ENCODE results near the gene TRAF4. TPM values are rescaled to one million over a fixed set of nuclear protein-coding genes. Genes with fewer than 3 reads are reported as not detected.
"Not testable (repeated sequence)": the region's sequence is repeated elsewhere in the genome, so short reads cannot be mapped to it uniquely, and the experiment has no call there.

Gene TRAF4
- total RNA-seq, 2 experiments from 2014 or later, result 55.3 to 57.2 TPM

GRCh38 chr17:28726226-28726626, 17.6 kb upstream of the TRAF4 start, which contains the start of gene TLCD1:
Gene TLCD1 (minus strand): TSS chr17:28726233. CDS start chr17:28726097, 136 bp downstream.
- Mint-ChIP-seq H3K9me3 (no peaks in the 10 kb centered on the region), H3K4me1 (peaks cover 65% of the 10 kb centered on the region), H3K27ac (peak within 1 kb of the TSS; percentile 98), H3K36me3 (ENCODE audit: low read depth) (peaks cover 47% of the 10 kb centered on the region), H3K27me3 (no peaks in the 10 kb centered on the region), H3K4me3 (peak within 1 kb of the TSS; percentile 95)
- CTCF ChIA-PET, result interaction anchor here (0.7 to 7.2 kb wide), 44 partner anchors 10 to 411 kb away, joined by 3 to 458 read pairs (median 6); partner anchors contain the start of genes BLTP2, DHRS13, FAM222B and FLOT2
- POLR2A ChIA-PET, result interaction anchor here (0.6 to 15.7 kb wide), 18 partner anchors 10 to 568 kb away, joined by 3 to 426 read pairs (median 14); partner anchors contain the start of genes BLTP2, DHRS13, FAM222B and FLOT2
- DNase-seq, result peak; percentile 82

DNA sequence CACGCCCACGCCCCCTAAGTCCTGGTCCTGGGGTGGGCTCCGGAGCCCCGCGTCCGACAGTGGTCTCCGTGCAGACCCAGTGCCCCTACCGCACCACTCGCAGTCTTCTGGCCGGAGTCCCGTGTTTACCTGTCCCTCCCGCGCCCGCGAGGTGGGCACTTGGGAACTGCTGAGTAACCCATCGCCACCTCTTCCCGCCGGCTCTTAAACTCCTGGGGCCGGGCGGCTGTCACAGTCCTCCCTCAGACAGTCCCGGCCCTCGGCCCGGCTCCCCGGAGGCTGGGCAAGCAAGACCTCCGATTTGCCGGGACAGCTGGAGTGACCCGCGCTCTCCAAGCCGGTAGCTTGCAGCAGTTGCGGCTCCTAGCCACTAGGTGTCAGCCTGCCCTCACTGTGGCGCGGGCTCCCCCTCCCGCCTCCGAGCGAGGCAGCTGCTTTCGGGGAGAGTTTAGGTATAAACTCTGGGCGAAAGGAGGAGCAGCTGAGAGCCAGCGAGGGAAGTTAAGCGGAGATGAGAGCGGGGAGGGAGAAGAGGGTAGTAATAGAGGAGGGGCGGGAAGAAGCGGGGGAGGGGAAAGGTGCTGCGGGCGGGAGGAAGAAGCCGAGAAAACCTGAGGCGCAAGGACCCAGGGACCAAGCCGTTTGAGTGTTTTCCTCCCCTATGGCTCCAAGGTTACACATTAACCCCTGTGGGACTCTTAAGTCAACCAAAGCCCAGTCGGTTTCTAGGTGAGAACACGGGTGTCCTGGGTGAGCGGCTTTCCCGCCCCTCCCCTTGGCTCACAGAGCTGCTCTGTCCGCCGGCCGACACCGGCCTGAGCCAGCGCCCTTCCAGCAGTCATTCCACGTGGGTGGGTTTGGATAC, 17.0 kb upstream of the TRAF4 start:
- Mint-ChIP-seq H3K9me3 (no peaks in the 10 kb centered on the region), H3K36me3 (ENCODE audit: low read depth) (peaks cover 40% of the 10 kb centered on the region), H3K27me3 (no peaks in the 10 kb centered on the region), H3K27ac (peak overlapping the region; percentile 98), H3K4me3 (peak overlapping the region; percentile 95), H3K4me1 (peaks cover 60% of the 10 kb centered on the region)
- DNase-seq, result peak; percentile 93
- ChIA-PET POLR2A (interaction anchor here (0.6 to 15.7 kb wide), 25 partner anchors 7 to 567 kb away, joined by 3 to 426 read pairs (median 8); partner anchors contain the start of genes ALDOC, BLTP2, DHRS13 and FAM222B), CTCF (interaction anchor here (0.7 to 7.2 kb wide), 51 partner anchors 7 to 411 kb away, joined by 3 to 458 read pairs (median 5); partner anchors contain the start of genes BLTP2, DHRS13, FAM222B and FLOT2)

DNA sequence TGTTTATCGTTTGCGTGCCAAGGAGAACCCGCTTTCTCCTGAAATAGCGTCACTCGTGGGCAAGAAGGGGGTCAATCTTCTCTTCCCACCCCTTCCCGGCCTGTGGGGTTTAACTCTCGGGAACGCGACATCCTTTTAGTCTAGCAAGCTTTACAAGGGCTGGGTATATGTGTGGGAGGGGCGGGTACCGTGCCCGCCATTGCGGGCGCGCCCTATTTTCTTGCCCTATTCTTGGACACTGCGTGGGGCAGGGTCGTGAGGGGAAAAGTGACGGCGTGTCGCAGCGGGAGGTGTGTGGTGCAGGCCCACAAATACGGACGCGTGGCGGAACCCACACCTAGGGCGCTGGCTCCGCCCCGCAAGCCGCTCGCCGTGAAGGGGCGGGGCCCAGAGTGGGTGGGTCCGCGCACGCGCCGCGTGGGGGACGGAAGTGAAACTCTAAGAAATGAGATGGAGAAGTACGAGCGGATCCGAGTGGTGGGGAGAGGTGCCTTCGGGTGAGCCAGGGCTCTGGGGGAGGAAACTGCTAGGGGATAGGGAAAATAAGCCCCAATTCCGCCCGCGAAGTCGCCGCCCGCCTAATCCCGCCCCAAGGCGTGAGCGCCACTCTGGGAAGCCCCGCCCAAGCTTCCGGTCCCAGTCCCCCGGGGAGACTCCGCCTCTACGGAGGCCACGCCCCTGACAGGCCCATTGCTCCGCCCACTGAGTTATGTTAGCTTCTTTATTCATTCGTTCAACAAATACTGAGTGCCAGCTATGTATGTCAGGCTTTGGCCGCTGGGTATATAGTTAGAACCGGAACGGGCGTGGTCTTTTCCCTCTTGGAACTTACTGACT, 15.2 kb upstream of the TRAF4 start, which contains the start of gene NEK8:
NEK8 (plus strand) TSS at position 425 of the 837 bp plus-strand sequence; CDS start at position 451, 26 bp downstream.
- Mint-ChIP-seq H3K9me3 (no peaks in the 10 kb centered on the region), H3K27ac (peak within 1 kb of the TSS; percentile 98), H3K36me3 (ENCODE audit: low read depth) (peaks cover 24% of the 10 kb centered on the region), H3K4me1 (peaks cover 44% of the 10 kb centered on the region), H3K27me3 (no peaks in the 10 kb centered on the region), H3K4me3 (peak within 1 kb of the TSS; percentile 95)
- CTCF ChIA-PET, result interaction anchor here (0.6 to 7.2 kb wide), 20 partner anchors 9 to 389 kb away, joined by 3 to 458 read pairs (median 18); partner anchors contain the start of genes BLTP2, DHRS13, FLOT2 and PHF12
- POLR2A ChIA-PET, result interaction anchor here (0.6 to 15.7 kb wide), 20 partner anchors 9 to 411 kb away, joined by 3 to 426 read pairs (median 10); partner anchors contain the start of genes ALDOC, BLTP2, DHRS13 and FAM222B
- DNase-seq, result peak; percentile 98

DNA sequence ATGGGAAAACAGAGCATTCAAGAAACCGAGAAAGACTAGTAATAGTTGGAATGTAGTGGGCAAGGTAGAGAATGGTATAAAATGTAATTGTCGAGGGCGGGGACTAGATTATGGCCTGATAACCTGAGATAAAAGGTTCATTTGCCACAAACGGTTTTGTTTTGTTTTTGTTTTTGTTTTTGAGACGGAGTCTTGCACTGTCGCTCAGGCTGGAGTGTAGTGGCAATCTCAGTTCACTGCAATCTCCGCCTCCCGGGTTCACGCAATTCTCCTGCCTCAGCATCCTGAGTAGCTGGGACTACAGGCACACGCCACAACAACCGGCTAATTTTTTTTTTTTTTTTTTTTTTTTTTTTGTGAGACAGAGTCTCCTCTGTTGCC, 13.9 kb upstream of the TRAF4 start:
- H3K27me3 Mint-ChIP-seq, result no peaks in the 10 kb centered on the region
- H3K27ac Mint-ChIP-seq, result peak overlapping the region; percentile 58
- POLR2A ChIA-PET, result interaction anchor here (1.0 to 15.7 kb wide), 4 partner anchors 10 to 214 kb away, joined by 3 to 426 read pairs (median 37); partner anchors contain the start of genes BLTP2, RPL23A and TRAF4
- no peak for DNase-seq
- no peaks in the 10 kb centered on the region for H3K9me3 Mint-ChIP-seq
- peaks cover 10% of the 10 kb centered on the region for H3K36me3 Mint-ChIP-seq (ENCODE audit: low read depth)
- H3K4me3 Mint-ChIP-seq, result no peak overlapping the region
- CTCF ChIA-PET, result interaction anchor here (0.7 to 7.2 kb wide), 3 partner anchors 17 to 189 kb away, joined by 3 to 458 read pairs (median 3); partner anchors contain the start of gene TRAF4
- peaks cover 30% of the 10 kb centered on the region for H3K4me1 Mint-ChIP-seq

- POLR2A ChIA-PET, result interaction anchor here (15.7 kb wide), 1 partner anchor 13 kb away, joined by 426 read pairs; the partner anchor contains the start of gene TRAF4
- Mint-ChIP-seq H3K4me1 (peaks cover 14% of the 10 kb centered on the region), H3K9me3 (no peaks in the 10 kb centered on the region), H3K27me3 (no peaks in the 10 kb centered on the region), H3K36me3 (ENCODE audit: low read depth) (peaks cover 6% of the 10 kb centered on the region), H3K4me3 (no peak overlapping the region), H3K27ac (no peak overlapping the region)
- CTCF ChIA-PET, result interaction anchor here (1.0 to 2.1 kb wide), 2 partner anchors 30 to 161 kb away, joined by 3 to 5 read pairs; no protein-coding TSS in a partner anchor
- DNase-seq, result no peak
Measured at GRCh38 chr17:28733346-28733745, 10.5 kb upstream of the TRAF4 start.

DNA sequence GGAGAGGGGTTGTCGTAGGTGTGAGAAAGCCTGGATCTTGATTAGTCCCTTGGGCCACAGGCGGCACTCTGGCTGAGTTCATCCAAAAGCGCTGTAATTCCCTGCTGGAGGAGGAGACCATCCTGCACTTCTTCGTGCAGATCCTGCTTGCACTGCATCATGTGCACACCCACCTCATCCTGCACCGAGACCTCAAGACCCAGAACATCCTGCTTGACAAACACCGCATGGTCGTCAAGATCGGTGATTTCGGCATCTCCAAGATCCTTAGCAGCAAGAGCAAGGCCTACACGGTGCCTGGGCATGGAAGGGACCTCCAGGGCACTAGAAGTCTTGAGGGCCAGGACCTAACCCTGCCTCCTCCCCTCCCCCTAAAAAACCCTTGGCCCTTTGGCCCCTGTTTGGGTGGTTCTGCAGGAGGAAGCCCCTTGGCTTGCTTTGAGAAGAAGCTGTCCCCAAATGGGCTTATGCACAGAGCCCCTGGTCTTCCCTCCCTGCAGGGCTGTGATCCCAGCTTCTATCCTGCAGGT, 9.0 kb upstream of the TRAF4 start:
- ChIA-PET POLR2A (interaction anchor here (0.7 to 1.2 kb wide), 3 partner anchors 9 to 90 kb away, joined by 3 to 7 read pairs (median 3); partner anchors contain the start of gene BLTP2), CTCF (interaction anchor here (1.2 to 2.1 kb wide), 2 partner anchors 15 to 29 kb away, joined by 3 to 5 read pairs; no protein-coding TSS in a partner anchor)
- DNase-seq, result no peak
- Mint-ChIP-seq H3K4me1 (peaks cover 16% of the 10 kb centered on the region), H3K4me3 (no peak overlapping the region), H3K9me3 (peaks cover 2% of the 10 kb centered on the region), H3K36me3 (ENCODE audit: low read depth) (peaks cover 13% of the 10 kb centered on the region), H3K27ac (no peak overlapping the region), H3K27me3 (no peaks in the 10 kb centered on the region)

DNA sequence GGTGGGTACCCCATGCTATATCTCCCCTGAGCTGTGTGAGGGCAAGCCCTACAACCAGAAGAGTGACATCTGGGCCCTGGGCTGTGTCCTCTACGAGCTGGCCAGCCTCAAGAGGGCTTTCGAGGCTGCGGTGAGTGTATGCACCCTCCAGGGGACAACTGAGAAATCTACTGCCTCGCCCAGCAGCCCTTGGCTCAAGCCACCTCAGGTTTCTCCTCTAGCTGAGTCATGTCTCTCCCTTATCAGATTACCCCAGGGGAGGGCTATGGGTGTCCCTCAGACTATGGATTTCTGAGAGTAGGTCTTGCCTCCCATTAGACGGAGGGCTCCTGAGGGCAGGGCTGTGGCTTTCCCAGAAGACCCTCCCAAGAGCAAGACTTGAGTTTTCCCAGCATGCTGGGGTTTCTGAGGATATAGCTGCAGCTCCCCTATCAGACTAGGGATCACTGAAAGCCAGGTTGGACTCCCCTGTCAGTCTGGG, 8.5 kb upstream of the TRAF4 start:
- Mint-ChIP-seq H3K4me3 (no peak overlapping the region), H3K36me3 (ENCODE audit: low read depth) (peaks cover 13% of the 10 kb centered on the region), H3K4me1 (peaks cover 14% of the 10 kb centered on the region), H3K27ac (no peak overlapping the region), H3K9me3 (peaks cover 3% of the 10 kb centered on the region), H3K27me3 (no peaks in the 10 kb centered on the region)
- ChIA-PET CTCF (interaction anchor here (0.8 to 2.1 kb wide), 3 partner anchors 15 to 28 kb away, joined by 3 to 5 read pairs (median 4); no protein-coding TSS in a partner anchor), POLR2A (interaction anchor here (1.2 kb wide), 2 partner anchors 8 to 10 kb away, joined by 3 to 7 read pairs; no protein-coding TSS in a partner anchor)
- no peak for DNase-seq

GRCh38 chr17:28735913-28736769, 7.7 kb upstream of the TRAF4 start:
- not testable (repeated sequence) for DNase-seq, H3K4me3 Mint-ChIP-seq, H3K27ac Mint-ChIP-seq, H3K27me3 Mint-ChIP-seq, H3K9me3 Mint-ChIP-seq
- POLR2A ChIA-PET, result interaction anchor here (1.2 kb wide), 2 partner anchors 7 to 9 kb away, joined by 3 to 7 read pairs; no protein-coding TSS in a partner anchor
- Mint-ChIP-seq H3K4me1 (peaks cover 14% of the 10 kb centered on the region), H3K36me3 (ENCODE audit: low read depth) (peaks cover 20% of the 10 kb centered on the region)
- CTCF ChIA-PET, result interaction anchor here (0.8 to 1.2 kb wide), 2 partner anchors 14 to 16 kb away, joined by 3 to 4 read pairs; no protein-coding TSS in a partner anchor

- H3K27ac Mint-ChIP-seq, result no peak overlapping the region
- H3K9me3 Mint-ChIP-seq, result peaks cover 5% of the 10 kb centered on the region
- no peaks in the 10 kb centered on the region for H3K27me3 Mint-ChIP-seq
- DNase-seq, result no peak
- peaks cover 14% of the 10 kb centered on the region for H3K4me1 Mint-ChIP-seq
- CTCF ChIA-PET, result no interaction called here
- peaks cover 20% of the 10 kb centered on the region for H3K36me3 Mint-ChIP-seq (ENCODE audit: low read depth)
- no peak overlapping the region for H3K4me3 Mint-ChIP-seq
- POLR2A ChIA-PET, result no interaction called here
Measured at GRCh38 chr17:28737316-28737715, 6.5 kb upstream of the TRAF4 start.

DNA sequence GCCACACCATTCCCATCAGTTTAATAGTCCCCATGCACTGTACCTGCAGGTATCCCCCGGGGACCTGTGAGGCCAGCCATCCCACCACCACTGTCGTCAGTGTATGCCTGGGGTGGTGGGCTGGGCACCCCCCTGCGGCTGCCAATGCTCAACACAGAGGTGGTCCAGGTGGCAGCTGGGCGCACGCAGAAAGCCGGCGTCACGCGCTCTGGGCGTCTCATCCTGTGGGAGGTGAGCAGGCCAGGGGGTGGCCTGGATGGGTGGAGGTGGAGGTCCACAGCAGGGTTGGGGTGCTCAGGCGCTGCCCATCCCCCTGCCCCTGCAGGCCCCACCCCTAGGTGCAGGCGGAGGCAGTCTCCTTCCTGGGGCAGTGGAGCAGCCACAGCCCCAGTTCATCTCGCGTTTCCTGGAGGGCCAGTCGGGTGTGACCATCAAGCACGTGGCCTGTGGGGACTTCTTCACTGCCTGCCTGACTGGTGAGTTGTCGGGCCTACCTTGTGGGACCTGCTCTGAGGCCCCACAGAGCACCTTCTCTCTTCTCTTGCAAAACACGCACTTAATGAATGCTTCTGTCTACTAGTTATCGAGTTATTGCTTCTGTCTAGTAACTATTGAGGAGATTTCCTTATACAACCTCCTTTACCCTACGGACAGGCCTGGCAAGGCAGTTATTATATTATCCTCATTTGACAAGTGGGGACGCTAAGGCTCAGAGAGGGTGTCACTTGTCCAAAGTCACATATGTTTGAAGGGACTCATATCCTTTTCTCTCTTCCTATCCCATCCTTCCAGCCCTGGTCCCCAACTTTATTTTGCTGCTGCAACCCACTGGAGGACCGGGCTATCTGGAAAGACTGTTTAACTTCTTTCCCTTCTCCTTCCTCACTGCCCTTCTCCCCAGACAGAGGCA, 5.8 kb upstream of the TRAF4 start:
- no peak for DNase-seq
- Mint-ChIP-seq H3K27ac (no peak overlapping the region), H3K36me3 (ENCODE audit: low read depth) (peaks cover 20% of the 10 kb centered on the region), H3K4me1 (peaks cover 15% of the 10 kb centered on the region), H3K4me3 (no peak overlapping the region), H3K27me3 (no peaks in the 10 kb centered on the region), H3K9me3 (peaks cover 5% of the 10 kb centered on the region)
- POLR2A ChIA-PET, result interaction anchor here (16.8 kb wide), 1 partner anchor 11 kb away, joined by 426 read pairs; the partner anchor contains the start of genes NEK8, RPL23A and TLCD1
- CTCF ChIA-PET, result interaction anchor here (17.2 kb wide), 1 partner anchor 12 kb away, joined by 458 read pairs; the partner anchor contains the start of genes NEK8 and TLCD1
